Measurements from ENCODE around the gene NTM. TPM values are rescaled to one million over a fixed set of nuclear protein-coding genes. Genes with fewer than 3 reads are reported as not detected.

NTM gene
- total RNA-seq, 1 donor, result not detected

GRCh38 chr11:131681920-131682319 is 311.5 kb downstream of the NTM start:
- no peak for DNase-seq (ENCODE audit: low read depth in 2 of 3, low spot score in 2 of 3)

GRCh38 chr11:131682373-131683015 is 312.1 kb downstream of the NTM start:
- no peak for DNase-seq (ENCODE audit: low read depth in 2 of 3, low spot score in 2 of 3)

- DNase-seq (ENCODE audit: low read depth in 2 of 3, low spot score in 2 of 3), result no peak
Observed at GRCh38 chr11:131683131-131683530, 312.7 kb downstream of the NTM start.

- DNase-seq (ENCODE audit: low read depth in 2 of 3, low spot score in 2 of 3), result no peak
Observed at GRCh38 chr11:131683666-131684065, 313.3 kb downstream of the NTM start.

- DNase-seq (ENCODE audit: low read depth in 2 of 3, low spot score in 2 of 3), result no peak
Observed at GRCh38 chr11:131684111-131685060, 314.0 kb downstream of the NTM start.

GRCh38 chr11:131685206-131685605 is 314.8 kb downstream of the NTM start:
- DNase-seq (ENCODE audit: low read depth in 2 of 3, low spot score in 2 of 3), result no peak

GRCh38 chr11:131685906-131686305 is 315.5 kb downstream of the NTM start:
- no peak for DNase-seq (ENCODE audit: low read depth in 2 of 3, low spot score in 2 of 3)

GRCh38 chr11:131686836-131687235 is 316.4 kb downstream of the NTM start:
- DNase-seq (ENCODE audit: low read depth in 2 of 3, low spot score in 2 of 3), result no peak

GRCh38 chr11:131687291-131688047 is 317.1 kb downstream of the NTM start:
- DNase-seq (ENCODE audit: low read depth in 2 of 3, low spot score in 2 of 3), result no peak

- peak in 2 of 3 donors; percentile 50 to 73 for DNase-seq (ENCODE audit: low read depth in 2 of 3, low spot score in 2 of 3)
Observed at GRCh38 chr11:131688048-131688693, 317.8 kb downstream of the NTM start.

- DNase-seq (ENCODE audit: low read depth in 2 of 3, low spot score in 2 of 3), result no peak
Observed at GRCh38 chr11:131689049-131689925, 318.9 kb downstream of the NTM start.

- no peak for DNase-seq (ENCODE audit: low read depth in 2 of 3, low spot score in 2 of 3)
Observed at GRCh38 chr11:131690362-131690761, 319.9 kb downstream of the NTM start.

- no peak for DNase-seq (ENCODE audit: low read depth in 2 of 3, low spot score in 2 of 3)
Observed at GRCh38 chr11:131690776-131691175, 320.4 kb downstream of the NTM start.

- peak in 2 of 3 donors; percentile 70 to 73 for DNase-seq (ENCODE audit: low read depth in 2 of 3, low spot score in 2 of 3)
Observed at GRCh38 chr11:131691181-131692041, 321.0 kb downstream of the NTM start.

GRCh38 chr11:131692151-131692550 is 321.7 kb downstream of the NTM start:
- no peak for DNase-seq (ENCODE audit: low read depth in 2 of 3, low spot score in 2 of 3)

- no peak for DNase-seq (ENCODE audit: low read depth in 2 of 3, low spot score in 2 of 3)
Observed at GRCh38 chr11:131692961-131693360, 322.5 kb downstream of the NTM start.

- DNase-seq (ENCODE audit: low read depth in 2 of 3, low spot score in 2 of 3), result no peak
Observed at GRCh38 chr11:131693756-131694155, 323.3 kb downstream of the NTM start.

- DNase-seq (ENCODE audit: low read depth in 2 of 3, low spot score in 2 of 3), result peak; percentile 10 to 82 (median 67)
Observed at GRCh38 chr11:131694526-131695424, 324.4 kb downstream of the NTM start.

All from hematopoietic multipotent progenitor cell (in vitro differentiated cells).